ENCODE data around the gene KRTAP16-1. TPM values are rescaled to one million over a fixed set of nuclear protein-coding genes. Genes with fewer than 3 reads are reported as not detected.

Gene KRTAP16-1
- total and polyA plus RNA-seq, 2 of the 4 experiments (the other 2 are of a cell fraction): not detected

DNA sequence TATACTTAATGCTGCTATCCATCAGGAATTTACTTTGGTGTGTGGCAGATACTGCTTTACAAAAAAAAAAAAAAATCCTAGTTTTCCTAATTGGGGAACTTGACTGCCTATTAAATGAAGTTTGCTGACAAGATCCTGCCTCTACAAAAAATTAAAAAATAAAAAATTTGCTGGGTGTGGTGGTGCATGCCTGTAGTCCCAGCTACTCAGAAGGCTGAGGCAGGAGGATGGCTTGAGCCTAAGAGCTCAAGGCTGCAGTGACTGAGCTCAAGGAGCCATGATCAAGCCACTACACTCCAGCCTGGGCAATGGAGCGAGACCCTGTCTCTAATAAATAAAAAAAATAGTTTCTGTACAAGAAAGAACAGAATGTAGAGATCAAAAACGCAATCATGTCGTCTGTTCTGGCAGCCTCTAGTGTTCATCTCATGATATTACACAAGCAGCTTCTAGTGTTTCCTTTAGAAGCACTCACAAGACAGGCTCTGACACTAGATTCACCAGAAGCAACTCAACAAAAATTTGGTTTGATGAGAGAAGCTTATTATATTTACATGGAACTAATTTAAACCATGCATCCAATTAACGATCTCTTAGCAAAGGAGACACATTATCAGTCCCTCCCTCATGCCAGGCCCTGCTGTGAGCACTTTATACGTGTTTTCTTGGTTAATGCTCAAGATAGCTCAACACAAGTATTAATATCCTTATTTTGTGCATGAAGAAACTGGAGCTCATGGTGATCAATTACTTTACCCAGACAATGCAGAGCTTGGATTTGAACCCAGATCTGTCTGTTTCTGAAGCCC is 13.2 kb upstream of the KRTAP16-1 start:
- peak overlapping the region; percentile 85; the same call in 1 of the 2 replicates for H3K18ac ChIP-seq (ENCODE audit: low read depth, low read length)
- H3K23ac ChIP-seq (ENCODE audit: low read depth, low read length): no peak overlapping the region
- ChIA-PET POLR2A (ENCODE audit: unreplicated experiment) (interaction anchor here (0.6 kb wide), 1 partner anchor 1417 kb away, joined by 3 read pairs; no protein-coding TSS in a partner anchor), CTCF (interaction anchor here (0.5 to 1.9 kb wide), 17 partner anchors 14 to 1384 kb away, joined by 3 to 10 read pairs (median 3); partner anchors contain the start of gene KRTAP2-3)
- intact Hi-C loops (cut with micrococcal nuclease): loop anchor here (1.0 to 5.0 kb wide), 5 partner anchors 260 to 465 kb away; partner anchors contain the start of gene KRTAP2-3
- TF ChIP-seq FOS (IDR thresholded peaks at IDR 0.05; ENCODE audit: low read depth, low read length): no peak
- TF ChIP-seq, protein P1, sequence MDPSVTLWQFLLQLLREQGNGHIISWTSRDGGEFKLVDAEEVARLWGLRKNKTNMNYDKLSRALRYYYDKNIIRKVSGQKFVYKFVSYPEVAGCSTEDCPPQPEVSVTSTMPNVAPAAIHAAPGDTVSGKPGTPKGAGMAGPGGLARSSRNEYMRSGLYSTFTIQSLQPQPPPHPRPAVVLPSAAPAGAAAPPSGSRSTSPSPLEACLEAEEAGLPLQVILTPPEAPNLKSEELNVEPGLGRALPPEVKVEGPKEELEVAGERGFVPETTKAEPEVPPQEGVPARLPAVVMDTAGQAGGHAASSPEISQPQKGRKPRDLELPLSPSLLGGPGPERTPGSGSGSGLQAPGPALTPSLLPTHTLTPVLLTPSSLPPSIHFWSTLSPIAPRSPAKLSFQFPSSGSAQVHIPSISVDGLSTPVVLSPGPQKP (IDR thresholded peaks at IDR 0.05; ENCODE audit: borderline replicate concordance, low read depth, low read length): no peak
- TF ChIP-seq POLR2A (IDR thresholded peaks at IDR 0.05; ENCODE audit: low read depth, low read length): no peak
- TF ChIP-seq NFE2L2 (IDR thresholded peaks at IDR 0.05; ENCODE audit: low read depth, low read length): no peak
- TF ChIP-seq RAD21 (IDR thresholded peaks at IDR 0.05; ENCODE audit: low read length): peak; percentile 81
- peak; percentile 83 for TF ChIP-seq SMC3 (IDR thresholded peaks at IDR 0.05; ENCODE audit: low read depth, low read length)
- TF ChIP-seq CEBPB (IDR thresholded peaks at IDR 0.05; ENCODE audit: low read depth, low read length): peak; percentile 42
- TF ChIP-seq, protein P2, sequence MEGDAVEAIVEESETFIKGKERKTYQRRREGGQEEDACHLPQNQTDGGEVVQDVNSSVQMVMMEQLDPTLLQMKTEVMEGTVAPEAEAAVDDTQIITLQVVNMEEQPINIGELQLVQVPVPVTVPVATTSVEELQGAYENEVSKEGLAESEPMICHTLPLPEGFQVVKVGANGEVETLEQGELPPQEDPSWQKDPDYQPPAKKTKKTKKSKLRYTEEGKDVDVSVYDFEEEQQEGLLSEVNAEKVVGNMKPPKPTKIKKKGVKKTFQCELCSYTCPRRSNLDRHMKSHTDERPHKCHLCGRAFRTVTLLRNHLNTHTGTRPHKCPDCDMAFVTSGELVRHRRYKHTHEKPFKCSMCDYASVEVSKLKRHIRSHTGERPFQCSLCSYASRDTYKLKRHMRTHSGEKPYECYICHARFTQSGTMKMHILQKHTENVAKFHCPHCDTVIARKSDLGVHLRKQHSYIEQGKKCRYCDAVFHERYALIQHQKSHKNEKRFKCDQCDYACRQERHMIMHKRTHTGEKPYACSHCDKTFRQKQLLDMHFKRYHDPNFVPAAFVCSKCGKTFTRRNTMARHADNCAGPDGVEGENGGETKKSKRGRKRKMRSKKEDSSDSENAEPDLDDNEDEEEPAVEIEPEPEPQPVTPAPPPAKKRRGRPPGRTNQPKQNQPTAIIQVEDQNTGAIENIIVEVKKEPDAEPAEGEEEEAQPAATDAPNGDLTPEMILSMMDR (conservative IDR thresholded peaks at IDR 0.05; ENCODE audit: low read depth, low read length): peak; percentile 80
- peak overlapping the region; percentile 51 for H2BK5ac ChIP-seq (ENCODE audit: low read depth, low read length, poor library complexity, severe bottlenecking)
- dilution Hi-C loops (cut with HindIII; ENCODE audit: low sequenced_read_pairs, unreplicated experiment): no loop called here
- H3K27ac ChIP-seq (ENCODE audit: insufficient read depth, low read length): peak overlapping the region; percentile 51; the same call in 1 of the 2 replicates
- peak overlapping the region in 1 of 2 experiments; percentile 85; a peak in 2 of 4 replicates for H4K8ac ChIP-seq (ENCODE audit: low read depth in 2 of 2, low read length in 2 of 2)
- peak overlapping the region; percentile 70 for H3K4ac ChIP-seq (ENCODE audit: low read depth, low read length)
- H3K4me1 ChIP-seq (ENCODE audit: control insufficient read depth, insufficient read depth, low read length): peaks cover 2% of the 10 kb centered on the region
- no peaks in the 10 kb centered on the region for H3K79me1 ChIP-seq (ENCODE audit: low read depth in 1 of 2, low read length in 2 of 2)
- H2BK15ac ChIP-seq (ENCODE audit: low read depth, low read length): peak overlapping the region; percentile 59; the same call in 2 of the 3 replicates
- no CpG with 5 or more reads among the region's 5 CpGs for WGBS, 2 experiments (ENCODE audit: extremely low coverage in 2 of 2, insufficient read length in 1 of 2)
- H3K4me2 ChIP-seq (ENCODE audit: low read depth, low read length): no peak overlapping the region
- in situ Hi-C loops (cut with MboI; ENCODE audit: low sequenced_read_pairs): loop anchor here (5.0 kb wide), 1 partner anchor 415 kb away; no protein-coding TSS in a partner anchor
- H3K36me3 ChIP-seq (ENCODE audit: control insufficient read depth, insufficient read depth, low read length): no peaks in the 10 kb centered on the region
- DNase-seq: peak; percentile 79
- ATAC-seq (ENCODE audit: low read depth): peak; percentile 97
- H4K5ac ChIP-seq (ENCODE audit: low read depth, low read length): peak overlapping the region; percentile 69; the same call in 1 of the 2 replicates
- no peak overlapping the region for H3K4me3 ChIP-seq (ENCODE audit: insufficient read depth, low read depth, low read length)
- no TSS peak for BruUV-seq (replicated peaks)
- no peaks in the 10 kb centered on the region for H4K20me1 ChIP-seq (ENCODE audit: insufficient read depth, low read length)
- no peak overlapping the region; the same call in 1 of the 2 replicates for H3K9ac ChIP-seq (ENCODE audit: low read depth, low read length)
- H2AK9ac ChIP-seq (replicated peaks; ENCODE audit: low read depth, low read length, poor library complexity): no peak overlapping the region
- H3K9me3 ChIP-seq (ENCODE audit: control insufficient read depth, insufficient read depth, low read length): peaks cover 4% of the 10 kb centered on the region; the same call in 1 of the 2 replicates
- no peaks in the 10 kb centered on the region for H3K27me3 ChIP-seq (ENCODE audit: control insufficient read depth, insufficient read depth, low read length)
- peak overlapping the region; percentile 91 for H2BK20ac ChIP-seq (ENCODE audit: low read depth, low read length)
- H2AFZ ChIP-seq (replicated peaks; ENCODE audit: low read length, poor library complexity): peak overlapping the region; percentile 79
- peak overlapping the region; percentile 73 for H2BK120ac ChIP-seq (ENCODE audit: low read depth, low read length)
- peak overlapping the region; percentile 51 for H3K14ac ChIP-seq (replicated peaks; ENCODE audit: low read depth, low read length)
- peak overlapping the region; percentile 58 for H2AK5ac ChIP-seq (ENCODE audit: low read depth, low read length)
- no peak overlapping the region for H3K56ac ChIP-seq (ENCODE audit: extremely low read depth, insufficient read depth, low read length)
- peak overlapping the region; percentile 85 for H4K91ac ChIP-seq (ENCODE audit: insufficient read depth, low read depth, low read length)
- no peaks in the 10 kb centered on the region; the same call in 1 of the 2 replicates for H3K9me1 ChIP-seq (ENCODE audit: insufficient read depth, low read length)

Data from IMR-90 (cell line).